Brain microvascular endothelial cell (primary cell): ENCODE results near the gene ATG12.
"Not testable (repeated sequence)": the region's sequence is repeated elsewhere in the genome, so short reads cannot be mapped to it uniquely, and the experiment has no call there.

Experiments
- DNase-seq: peaks from one replicate; pipeline ENCODE4 v3.0.0-alpha.2; 2020
- H3K27ac ChIP-seq: fragments of 250-450 bp; sonication (Bioruptor Pico); 2 replicates; pipeline ENCODE4 v1.5.1; 2020; ENCODE audit warnings: mild to moderate bottlenecking, moderate library complexity
- H3K27me3 ChIP-seq: fragments of 250-450 bp; sonication (Bioruptor Pico); replicated peaks from 2 replicates; pipeline ENCODE4 v1.5.1; 2020; ENCODE audit warnings: mild to moderate bottlenecking
- H3K36me3 ChIP-seq: fragments of 250-450 bp; sonication (Bioruptor Pico); replicated peaks from 2 replicates; pipeline ENCODE4 v1.5.1; 2020; ENCODE audit warnings: mild to moderate bottlenecking
- H3K4me3 ChIP-seq: 2 replicates; pipeline ENCODE4 v1.5.1; 2011; ENCODE audit warnings: low read depth, mild to moderate bottlenecking, control low read depth, low read length, moderate library complexity
- CTCF ChIP-seq: IDR thresholded peaks from 2 replicates; pipeline ENCODE4 v1.5.1; 2011; ENCODE audit warnings: low read depth, mild to moderate bottlenecking, moderate library complexity, low read length, control low read depth, inconsistent platforms; ENCODE audit errors: missing control alignments
- in situ Hi-C: cut with HindIII; loops from 2 replicates; pipeline ENCODE4 v1.10.0; 2017; ENCODE audit warnings: low sequenced_read_pairs, low pct_ligation_motif_present

Gene ATG12

DNA sequence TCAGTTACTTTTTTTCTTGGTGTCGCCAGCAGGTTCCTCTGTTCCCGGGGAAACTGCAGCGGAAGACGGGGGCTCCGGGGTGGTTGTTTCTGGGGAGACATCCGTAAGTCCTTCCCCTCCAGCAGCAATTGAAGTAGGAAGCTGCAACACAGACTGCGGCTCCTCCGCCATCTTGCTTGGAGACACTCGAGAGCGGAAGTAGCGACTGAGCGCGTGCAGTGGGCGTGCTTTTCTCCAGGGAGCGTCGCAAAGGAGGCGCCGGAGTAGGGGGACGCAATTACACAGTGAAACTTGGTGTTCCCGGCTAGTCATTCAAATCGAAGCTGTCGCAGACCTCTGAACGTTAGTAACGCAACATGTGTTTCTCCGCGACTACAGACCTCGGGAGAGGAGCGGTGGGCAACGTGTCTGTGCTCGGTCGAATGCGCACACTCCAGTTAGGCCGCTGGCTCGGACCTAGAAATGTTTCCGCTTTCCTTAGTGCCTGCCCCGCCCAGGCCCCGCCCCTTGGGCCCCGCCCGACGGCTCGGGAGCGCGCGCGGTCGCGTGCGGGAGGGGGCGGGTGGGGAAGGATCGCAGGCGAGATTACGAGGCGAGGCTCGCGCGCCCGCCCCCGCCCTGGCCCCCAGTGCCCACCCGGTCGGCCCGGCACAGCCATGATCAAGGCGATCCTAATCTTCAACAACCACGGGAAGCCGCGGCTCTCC is at the start of gene ATG12, which contains the start of gene AP3S1:
TSS of gene ATG12 (minus strand) at position 184 of the 707 bp plus-strand sequence. CDS start at position 171, 13 bp downstream.
TSS of gene AP3S1 (plus strand) at position 554 of the 707 bp plus-strand sequence. CDS start at position 657, 103 bp downstream.
- in situ Hi-C loops, result no loop called here

GRCh38 chr5:115888027-115888426 is 46.7 kb upstream of the ATG12 start:
- in situ Hi-C loops, result loop anchor here (25.0 kb wide), 1 partner anchor 174 kb away; no protein-coding TSS in a partner anchor
- Histone ChIP-seq H3K27me3 (no peaks in the 10 kb centered on the region), H3K27ac (no peak overlapping the region), H3K36me3 (no peaks in the 10 kb centered on the region), H3K4me3 (no peak overlapping the region)
- no peak for TF ChIP-seq CTCF
- no peak for DNase-seq

More for the DNA sequence above, at the start of gene ATG12, which contains the start of gene AP3S1:
- Histone ChIP-seq H3K4me3 (peak within 1 kb of the TSS; percentile 86), H3K36me3 (peaks cover under 1% of the 10 kb centered on the region), H3K27me3 (no peaks in the 10 kb centered on the region), H3K27ac (peak within 1 kb of the TSS; percentile 88)
- DNase-seq, result peak; percentile 89
- no peak for TF ChIP-seq CTCF

- H3K4me3 ChIP-seq, DNase-seq, H3K27ac ChIP-seq, H3K27me3 ChIP-seq, H3K36me3 ChIP-seq: not testable (repeated sequence)
- in situ Hi-C loops, result loop anchor here (25.0 kb wide), 1 partner anchor 177 kb away; no protein-coding TSS in a partner anchor
These were observed 43.8 kb upstream of the ATG12 start for GRCh38 chr5:115885208-115885607.

DNA sequence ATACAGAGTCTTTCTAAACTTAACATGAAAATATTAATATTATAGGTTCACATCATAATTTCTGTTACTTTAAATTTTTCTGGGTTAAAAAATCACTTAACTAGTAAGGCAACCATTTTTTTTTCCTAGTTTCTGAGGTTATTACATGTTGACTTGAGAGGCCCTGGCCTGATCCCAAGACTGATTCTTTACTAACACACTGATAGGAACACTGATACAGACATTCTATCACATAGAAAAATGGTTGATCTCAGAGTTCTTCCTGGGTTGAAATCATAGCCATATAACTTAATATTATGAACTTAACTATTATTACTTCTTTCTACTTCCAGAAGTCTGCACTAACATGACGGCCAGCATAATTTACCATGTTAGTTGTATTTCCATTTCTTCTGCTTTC is 43.3 kb upstream of the ATG12 start:
- H3K36me3 ChIP-seq, result no peaks in the 10 kb centered on the region
- DNase-seq, result no peak
- TF ChIP-seq CTCF, result no peak
- H3K27ac ChIP-seq, result no peak overlapping the region
- no peaks in the 10 kb centered on the region for H3K27me3 ChIP-seq
- in situ Hi-C loops, result loop anchor here (25.0 kb wide), 1 partner anchor 178 kb away; no protein-coding TSS in a partner anchor
- no peak overlapping the region for H3K4me3 ChIP-seq

DNA sequence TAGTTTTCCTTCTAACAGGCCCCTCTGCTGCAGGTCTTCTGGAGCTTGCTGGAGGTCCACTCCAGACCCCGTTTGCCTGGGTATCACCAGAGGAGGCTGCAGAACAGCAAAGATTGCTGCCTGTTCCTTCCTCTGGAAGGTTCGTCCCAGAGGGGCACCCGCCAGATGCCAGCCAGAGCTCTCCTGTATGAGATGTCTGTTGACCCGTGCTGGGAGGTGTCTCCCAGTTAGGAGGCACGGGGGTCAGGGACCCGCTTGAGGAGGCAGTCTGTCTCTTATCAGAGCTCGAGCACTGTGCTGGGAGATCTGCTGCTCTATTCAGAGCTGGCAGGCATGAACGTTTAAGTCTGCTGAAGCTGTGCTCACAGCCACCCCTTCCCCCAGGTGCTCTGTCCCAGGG is 41.1 kb upstream of the ATG12 start:
- H3K4me3 ChIP-seq, H3K27me3 ChIP-seq, DNase-seq, H3K36me3 ChIP-seq, H3K27ac ChIP-seq: not testable (repeated sequence)
- in situ Hi-C loops, result loop anchor here (25.0 kb wide), 1 partner anchor 180 kb away; no protein-coding TSS in a partner anchor

DNA sequence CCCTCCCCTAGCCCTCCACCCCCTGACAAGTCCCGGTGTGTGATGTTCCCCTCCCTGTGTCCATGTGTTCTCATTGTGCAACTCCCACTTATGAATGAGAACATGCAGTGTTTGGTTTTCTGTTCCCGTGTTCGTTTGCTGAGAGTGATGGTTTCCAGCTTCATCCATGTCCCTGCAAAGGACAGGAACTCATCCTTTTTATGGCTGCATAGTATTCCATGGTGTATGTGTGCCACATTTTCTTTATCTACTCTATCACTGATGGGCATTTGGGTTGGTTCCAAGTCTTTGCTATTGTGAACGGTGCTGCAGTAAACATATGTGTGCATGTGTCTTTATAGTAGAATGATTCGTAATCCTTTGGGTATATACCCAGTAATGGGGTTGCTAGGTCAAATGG is 36.0 kb upstream of the ATG12 start:
- DNase-seq, H3K27me3 ChIP-seq, H3K36me3 ChIP-seq, H3K4me3 ChIP-seq, H3K27ac ChIP-seq: not testable (repeated sequence)
- in situ Hi-C loops, result loop anchor here (25.0 kb wide), 1 partner anchor 185 kb away; no protein-coding TSS in a partner anchor

GRCh38 chr5:115875447-115875846 is 34.1 kb upstream of the ATG12 start:
- no peak overlapping the region for H3K4me3 ChIP-seq
- in situ Hi-C loops, result loop anchor here (25.0 kb wide), 1 partner anchor 187 kb away; no protein-coding TSS in a partner anchor
- peaks cover 5% of the 10 kb centered on the region for H3K36me3 ChIP-seq
- no peaks in the 10 kb centered on the region for H3K27me3 ChIP-seq
- DNase-seq, result no peak
- no peak overlapping the region for H3K27ac ChIP-seq
- peak; percentile 46 for TF ChIP-seq CTCF
